BJ (cell line): ENCODE measurements around the gene MYO1D. TPM values are rescaled to one million over a fixed set of nuclear protein-coding genes. Genes with fewer than 3 reads are reported as not detected.

Experiments
- CTCF ChIA-PET: fragments of 350-600 bp; formaldehyde crosslinking; extraction: SDS; loops from one replicate; lab custom pipeline; 2021; ENCODE audit warnings: antibody characterized with exemption, inconsistent platforms; lab: Yijun Ruan, JAX
- POLR2A ChIA-PET: fragments of 300-600 bp; sonication (Branson Sonifier 250); formaldehyde crosslinking; extraction: SDS; loops from one replicate; lab custom pipeline; 2021; ENCODE audit warnings: antibody characterized with exemption; lab: Charles Lee
- DNase-seq: peaks from one replicate; pipeline ENCODE4 v3.0.0-alpha.2; 2011; ENCODE audit warnings: low read depth
- H3K27me3 ChIP-seq: 2 replicates; pipeline ENCODE4 v1.6.0; 2011; ENCODE audit warnings: low read length; ENCODE audit not compliant: control insufficient read depth, insufficient read depth
- H3K36me3 ChIP-seq: 2 replicates; pipeline ENCODE4 v1.5.1; 2011; ENCODE audit warnings: low read length; ENCODE audit not compliant: control insufficient read depth, insufficient read depth
- H3K4me3 ChIP-seq: 2 replicates; pipeline ENCODE4 v1.5.1; 2011; ENCODE audit warnings: low read depth, mild to moderate bottlenecking, control low read depth, low read length
- CTCF ChIP-seq: IDR thresholded peaks from 2 replicates; pipeline ENCODE4 v1.5.1; 2011; ENCODE audit warnings: low read depth, mild to moderate bottlenecking, control low read depth, inconsistent platforms, low read length, moderate library complexity; ENCODE audit not compliant: insufficient read depth
- polyA plus RNA-seq: library from polyadenylated mRNA; depleted of rRNA; stranded (reverse); fragments of >200 nt; gene quantifications from 2 replicates; pipeline ENCODE4 v1.2.3, GENCODE V29; 2011

MYO1D gene
- polyA plus RNA-seq, 1 experiment: 23.6 TPM

DNA sequence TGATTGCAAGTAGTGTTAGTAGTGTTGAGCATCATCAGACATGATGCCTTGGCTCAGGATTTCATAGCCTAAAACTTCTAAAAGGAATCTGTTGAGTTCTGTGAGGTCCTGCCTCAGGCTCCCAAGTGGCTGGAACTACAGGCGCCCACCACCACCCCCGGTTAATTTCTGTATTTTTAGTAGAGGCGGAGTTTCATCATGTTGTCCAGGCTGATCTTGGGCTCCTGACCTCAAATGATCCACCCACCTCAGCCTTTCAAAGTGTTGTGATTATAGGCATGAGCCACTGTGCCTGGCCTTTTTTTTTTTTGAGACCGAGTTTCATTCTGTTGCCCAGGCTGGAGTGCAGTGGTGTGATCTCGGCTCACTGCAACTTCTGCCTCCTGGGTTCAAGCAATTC, 427.0 kb downstream of the MYO1D start:
- Histone ChIP-seq H3K4me3 (no peak overlapping the region), H3K27me3 (no peaks in the 10 kb centered on the region), H3K36me3 (peaks cover 9% of the 10 kb centered on the region)
- ChIA-PET CTCF (interaction anchor here (2.4 kb wide), 1 partner anchor 12 kb away, joined by 17 read pairs; no protein-coding TSS in a partner anchor), POLR2A (no interaction called here)
- DNase-seq: no peak
- TF ChIP-seq CTCF: no peak

- POLR2A ChIA-PET: no interaction called here
- CTCF ChIA-PET: interaction anchor here (0.7 to 4.3 kb wide), 2 partner anchors 16 to 289 kb away, joined by 3 to 32 read pairs; no protein-coding TSS in a partner anchor
- TF ChIP-seq CTCF: no peak
- Histone ChIP-seq H3K27me3 (no peaks in the 10 kb centered on the region), H3K4me3 (no peak overlapping the region), H3K36me3 (peaks cover 4% of the 10 kb centered on the region)
- no peak for DNase-seq
Observed at GRCh38 chr17:32446949-32447348, 430.0 kb downstream of the MYO1D start.

DNA sequence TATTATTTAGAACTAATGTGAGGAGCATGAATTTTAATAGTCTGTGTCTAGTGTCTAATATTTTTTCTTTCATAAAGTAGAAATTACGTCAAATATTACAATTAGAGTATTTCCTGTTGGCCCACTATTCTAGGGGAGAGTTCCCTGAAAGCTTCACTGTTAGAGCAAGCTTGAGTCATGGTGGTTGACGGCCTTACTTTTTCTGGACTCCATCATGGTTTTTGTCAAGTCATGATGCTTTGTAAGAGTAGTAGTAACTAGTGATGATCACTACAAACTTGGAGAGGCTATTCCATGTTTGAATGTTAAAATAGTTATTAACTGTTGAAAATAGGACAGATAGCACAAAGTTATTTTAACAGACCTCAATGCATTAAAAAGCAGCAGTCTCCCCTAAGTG, 431.0 kb downstream of the MYO1D start:
- Histone ChIP-seq H3K27me3 (no peaks in the 10 kb centered on the region), H3K4me3 (no peak overlapping the region), H3K36me3 (peaks cover 4% of the 10 kb centered on the region)
- CTCF ChIA-PET: interaction anchor here (4.0 to 4.3 kb wide), 2 partner anchors 12 to 17 kb away, joined by 32 to 43 read pairs; no protein-coding TSS in a partner anchor
- DNase-seq: no peak
- POLR2A ChIA-PET: no interaction called here
- no peak for TF ChIP-seq CTCF

GRCh38 chr17:32445497-32445896, 431.4 kb downstream of the MYO1D start:
- ChIA-PET POLR2A (no interaction called here), CTCF (interaction anchor here (0.7 to 4.3 kb wide), 6 partner anchors 12 to 214 kb away, joined by 3 to 43 read pairs (median 4); no protein-coding TSS in a partner anchor)
- no peak for TF ChIP-seq CTCF
- peak overlapping the region; percentile 97 for H3K4me3 ChIP-seq
- H3K36me3 ChIP-seq: peaks cover 4% of the 10 kb centered on the region
- DNase-seq: no peak
- H3K27me3 ChIP-seq: no peaks in the 10 kb centered on the region

DNA sequence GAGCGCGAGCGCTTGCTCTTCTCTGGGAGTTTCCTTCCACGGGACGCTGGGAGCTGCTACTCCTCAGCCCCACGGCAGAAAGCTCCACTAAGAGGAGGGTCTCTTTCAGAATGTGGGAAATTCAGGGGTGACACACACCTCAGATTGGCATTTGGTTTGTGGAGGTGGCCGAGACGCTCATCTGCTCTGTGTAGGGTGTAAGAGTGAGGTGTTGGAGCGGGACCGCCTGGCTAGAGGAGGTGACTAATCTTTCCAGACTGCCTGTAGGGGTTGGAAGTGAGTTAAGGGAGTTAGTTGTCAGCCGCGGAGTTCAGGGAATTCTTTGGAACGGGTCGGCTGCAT, 431.9 kb downstream of the MYO1D start:
- ChIA-PET POLR2A (no interaction called here), CTCF (interaction anchor here (0.7 to 4.3 kb wide), 10 partner anchors 9 to 507 kb away, joined by 3 to 43 read pairs (median 4); no protein-coding TSS in a partner anchor)
- Histone ChIP-seq H3K36me3 (peaks cover 4% of the 10 kb centered on the region), H3K4me3 (peak overlapping the region; percentile 97), H3K27me3 (no peaks in the 10 kb centered on the region)
- no peak for DNase-seq
- TF ChIP-seq CTCF: peak; percentile 5; the same call in 1 of the 2 replicates
